Lung (tissue), 12 donors: Measurements from ENCODE around the gene TK2. TPM values are rescaled to one million over a fixed set of nuclear protein-coding genes. Genes with fewer than 3 reads are reported as not detected.

Experiments used
- ATAC-seq: fragments of 200-7000 bp; cut with Tn5 transposase; one replicate; pipeline ENCODE4 v1.9.1; 2020; ENCODE audit warnings: moderate number of reproducible peaks; ENCODE audit not compliant: insufficient read depth, low FRiP score
- DNase-seq, 3 donors: peaks; one replicate each; pipeline ENCODE4 v3.0.0-alpha.2; 2013 to 2017
- H3K27ac ChIP-seq, 2 donors: one replicate each; pipeline ENCODE4 v1.5.1; 2013; ENCODE audit warnings: mild to moderate bottlenecking in 2 of 2, moderate library complexity in 2 of 2, control low read depth in 1 of 2, inconsistent platforms in 1 of 2, low read depth in 1 of 2, low read length in 1 of 2
- H3K27me3 ChIP-seq, 3 donors: one replicate each; pipeline ENCODE4 v1.5.1; 2013; ENCODE audit warnings: low read length in 2 of 3; ENCODE audit not compliant: control insufficient read depth in 3 of 3, insufficient read depth in 3 of 3
- H3K36me3 ChIP-seq, 4 donors: one replicate each; pipeline ENCODE4 v1.5.1; 2013; ENCODE audit warnings: low read length in 4 of 4, mild to moderate bottlenecking in 1 of 4, moderate library complexity in 1 of 4; ENCODE audit not compliant: control insufficient read depth in 4 of 4, insufficient read depth in 4 of 4
- H3K4me1 ChIP-seq, 5 donors: one replicate each; pipeline ENCODE4 v1.5.1; 2013; ENCODE audit warnings: low read length in 5 of 5, mild to moderate bottlenecking in 2 of 5, moderate library complexity in 1 of 5; ENCODE audit not compliant: control insufficient read depth in 5 of 5, insufficient read depth in 5 of 5
- H3K4me3 ChIP-seq: one replicate; pipeline ENCODE4 v1.5.1; 2013; ENCODE audit warnings: mild to moderate bottlenecking, control low read depth, moderate library complexity
- H3K9ac ChIP-seq, 2 donors: one replicate each; pipeline ENCODE4 v1.5.1; 2013; ENCODE audit warnings: low read length in 2 of 2, control low read depth in 1 of 2; ENCODE audit not compliant: insufficient read depth in 1 of 2
- H3K9me3 ChIP-seq, 4 donors: one replicate each; pipeline ENCODE4 v1.5.1; 2013; ENCODE audit warnings: low read length in 3 of 4, mild to moderate bottlenecking in 1 of 4, moderate library complexity in 1 of 4; ENCODE audit not compliant: control insufficient read depth in 4 of 4, insufficient read depth in 3 of 4
- CTCF ChIP-seq: IDR thresholded peaks from 2 replicates; pipeline ENCODE4 v1.5.1; 2012; ENCODE audit warnings: mild to moderate bottlenecking; ENCODE audit errors: control extremely low read depth, extremely low read depth
- WGBS, 2 donors: extraction: QIAGEN DNeasy Blood & Tissue Kit; methylation state at CpG; one replicate each; pipeline ENCODE4 v1.1.7; 2013; 5-methylcytosine and 5-hydroxymethylcytosine counted together
- polyA plus RNA-seq, 2 donors: library from polyadenylated mRNA; stranded (reverse); fragments of 200-250 nt; gene quantifications; one replicate each; pipeline ENCODE4 v1.2.1, GENCODE V29; 2013
- total RNA-seq, 2 donors: library from RNA; depleted of rRNA in 1 of 2; stranded (reverse); fragments of >200 nt in 1 of 2; gene quantifications; one replicate each; pipeline ENCODE4 v1.2.1, GENCODE V29; 2014 to 2021
- donor health status: control.
- donor health status: control.
- donor health status: Bipolar disorder and iron deficiency.
- donor health status: healthy.
- donor health status: DM: yes; HTN: yes; CAD: no.

Gene TK2
- total and polyA plus RNA-seq, 4 donors = 13.1 to 37.7 (median 25.0) TPM

GRCh38 chr16:66578651-66579531 is 29.0 kb upstream of the TK2 start, which contains the start of gene CMTM2:
CMTM2 (plus strand) TSS chr16:66579463; CDS start chr16:66579608, 145 bp downstream.
- Histone ChIP-seq H3K36me3 (peaks cover 0 to 1% (median 0%) of the 10 kb centered on the region in 4 donors), H3K4me1 (peaks cover 0 to 17% (median 10%) of the 10 kb centered on the region in 5 donors), H3K9me3 (peaks cover 0 to 3% (median 0%) of the 10 kb centered on the region in 4 donors), H3K27ac (no peak within 1 kb of the TSS), H3K9ac (no peak within 1 kb of the TSS), H3K4me3 (peak within 1 kb of the TSS; percentile 20), H3K27me3 (peaks cover 0 to 19% (median 15%) of the 10 kb centered on the region in 3 donors)
- no peak for TF ChIP-seq CTCF
- WGBS, 2 donors = 13 to 20% methylated on average over 77 of the region's 77 CpGs
- ATAC-seq (no peak), DNase-seq (peak; percentile 44 to 58 (median 55))

- H3K36me3 ChIP-seq = peaks cover 0 to 1% (median 0%) of the 10 kb centered on the region in 4 donors
- no peak overlapping the region for H3K9ac ChIP-seq
- 84 to 91% methylated on average over 5 of the region's 5 CpGs for WGBS, 2 donors
- peaks cover 0 to 17% (median 10%) of the 10 kb centered on the region in 5 donors for H3K4me1 ChIP-seq
- H3K27ac ChIP-seq = no peak overlapping the region
- peaks cover 0 to 3% (median 0%) of the 10 kb centered on the region in 4 donors for H3K9me3 ChIP-seq
- DNase-seq (no peak), ATAC-seq (no peak)
- TF ChIP-seq CTCF = no peak
- H3K27me3 ChIP-seq = peaks cover 0 to 19% (median 15%) of the 10 kb centered on the region in 3 donors
- H3K4me3 ChIP-seq = no peak overlapping the region
These were observed 26.4 kb upstream of the TK2 start for GRCh38 chr16:66576296-66576695.

- Histone ChIP-seq H3K4me1 (peaks cover 0 to 17% (median 10%) of the 10 kb centered on the region in 5 donors), H3K36me3 (peaks cover 0 to 1% (median 0%) of the 10 kb centered on the region in 4 donors), H3K9me3 (peaks cover 0 to 3% (median 0%) of the 10 kb centered on the region in 4 donors), H3K27me3 (peaks cover 0 to 19% (median 15%) of the 10 kb centered on the region in 3 donors), H3K27ac (no peak overlapping the region), H3K9ac (no peak overlapping the region), H3K4me3 (no peak overlapping the region)
- 92 to 98% methylated on average over 3 of the region's 3 CpGs for WGBS, 2 donors
- TF ChIP-seq CTCF = no peak
- ATAC-seq = no peak
- DNase-seq = no peak
These were observed 25.1 kb upstream of the TK2 start for GRCh38 chr16:66575060-66575459.
